ENCODE data around the gene TCF7L1. TPM values are rescaled to one million over a fixed set of nuclear protein-coding genes. Genes with fewer than 3 reads are reported as not detected.

The TCF7L1 gene
- total and polyA plus RNA-seq, 9 of the 15 experiments (the other 6 are each of a cell fraction or from before 2014, with no cell fraction given), result 0.03 to 0.11 (median 0.07) TPM; not detected in 5

DNA sequence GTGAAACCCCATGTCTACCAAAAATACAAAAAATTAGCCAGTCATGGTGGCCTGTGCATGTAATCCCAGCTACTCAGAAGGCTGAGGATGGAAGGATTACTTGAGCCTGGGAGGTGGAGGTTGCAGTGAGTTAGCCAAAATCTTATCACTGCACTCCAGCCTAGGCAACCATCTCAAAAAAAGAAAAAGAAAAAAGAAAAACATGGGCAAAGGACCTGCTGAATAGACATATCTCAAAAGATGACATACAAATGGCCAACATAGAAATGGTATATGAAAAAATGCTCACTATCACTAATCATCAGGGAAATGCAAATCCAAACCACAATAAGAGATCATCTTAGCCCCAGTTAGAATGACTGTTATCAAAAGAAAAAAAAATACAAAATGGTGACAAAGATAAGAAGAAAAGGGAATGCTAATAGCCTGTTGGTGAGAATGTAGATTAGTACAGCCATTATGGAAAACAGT is 196.0 kb downstream of the TCF7L1 start (continued):
- TF ChIP-seq, protein P1, sequence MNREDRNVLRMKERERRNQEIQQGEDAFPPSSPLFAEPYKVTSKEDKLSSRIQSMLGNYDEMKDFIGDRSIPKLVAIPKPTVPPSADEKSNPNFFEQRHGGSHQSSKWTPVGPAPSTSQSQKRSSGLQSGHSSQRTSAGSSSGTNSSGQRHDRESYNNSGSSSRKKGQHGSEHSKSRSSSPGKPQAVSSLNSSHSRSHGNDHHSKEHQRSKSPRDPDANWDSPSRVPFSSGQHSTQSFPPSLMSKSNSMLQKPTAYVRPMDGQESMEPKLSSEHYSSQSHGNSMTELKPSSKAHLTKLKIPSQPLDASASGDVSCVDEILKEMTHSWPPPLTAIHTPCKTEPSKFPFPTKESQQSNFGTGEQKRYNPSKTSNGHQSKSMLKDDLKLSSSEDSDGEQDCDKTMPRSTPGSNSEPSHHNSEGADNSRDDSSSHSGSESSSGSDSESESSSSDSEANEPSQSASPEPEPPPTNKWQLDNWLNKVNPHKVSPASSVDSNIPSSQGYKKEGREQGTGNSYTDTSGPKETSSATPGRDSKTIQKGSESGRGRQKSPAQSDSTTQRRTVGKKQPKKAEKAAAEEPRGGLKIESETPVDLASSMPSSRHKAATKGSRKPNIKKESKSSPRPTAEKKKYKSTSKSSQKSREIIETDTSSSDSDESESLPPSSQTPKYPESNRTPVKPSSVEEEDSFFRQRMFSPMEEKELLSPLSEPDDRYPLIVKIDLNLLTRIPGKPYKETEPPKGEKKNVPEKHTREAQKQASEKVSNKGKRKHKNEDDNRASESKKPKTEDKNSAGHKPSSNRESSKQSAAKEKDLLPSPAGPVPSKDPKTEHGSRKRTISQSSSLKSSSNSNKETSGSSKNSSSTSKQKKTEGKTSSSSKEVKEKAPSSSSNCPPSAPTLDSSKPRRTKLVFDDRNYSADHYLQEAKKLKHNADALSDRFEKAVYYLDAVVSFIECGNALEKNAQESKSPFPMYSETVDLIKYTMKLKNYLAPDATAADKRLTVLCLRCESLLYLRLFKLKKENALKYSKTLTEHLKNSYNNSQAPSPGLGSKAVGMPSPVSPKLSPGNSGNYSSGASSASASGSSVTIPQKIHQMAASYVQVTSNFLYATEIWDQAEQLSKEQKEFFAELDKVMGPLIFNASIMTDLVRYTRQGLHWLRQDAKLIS (CRISPR knock-in tag; IDR thresholded peaks at IDR 0.05), result no peak
- TF ChIP-seq MCM3 (IDR thresholded peaks at IDR 0.05) (no peak), NFXL1 (CRISPR knock-in tag; IDR thresholded peaks at IDR 0.05) (no peak), HDAC6 (IDR thresholded peaks at IDR 0.05; ENCODE audit: low read depth, low read length) (no peak), EGR1 (conservative IDR thresholded peaks at IDR 0.05) (no peak), XRCC5 (IDR thresholded peaks at IDR 0.05; ENCODE audit: low read depth, low read length) (no peak), ARHGAP35 (IDR thresholded peaks at IDR 0.05; ENCODE audit: partially characterized antibody) (no peak), RBM15 (IDR thresholded peaks at IDR 0.05; ENCODE audit: insufficient read depth, low read length) (no peak)
- TF ChIP-seq, protein P2, sequence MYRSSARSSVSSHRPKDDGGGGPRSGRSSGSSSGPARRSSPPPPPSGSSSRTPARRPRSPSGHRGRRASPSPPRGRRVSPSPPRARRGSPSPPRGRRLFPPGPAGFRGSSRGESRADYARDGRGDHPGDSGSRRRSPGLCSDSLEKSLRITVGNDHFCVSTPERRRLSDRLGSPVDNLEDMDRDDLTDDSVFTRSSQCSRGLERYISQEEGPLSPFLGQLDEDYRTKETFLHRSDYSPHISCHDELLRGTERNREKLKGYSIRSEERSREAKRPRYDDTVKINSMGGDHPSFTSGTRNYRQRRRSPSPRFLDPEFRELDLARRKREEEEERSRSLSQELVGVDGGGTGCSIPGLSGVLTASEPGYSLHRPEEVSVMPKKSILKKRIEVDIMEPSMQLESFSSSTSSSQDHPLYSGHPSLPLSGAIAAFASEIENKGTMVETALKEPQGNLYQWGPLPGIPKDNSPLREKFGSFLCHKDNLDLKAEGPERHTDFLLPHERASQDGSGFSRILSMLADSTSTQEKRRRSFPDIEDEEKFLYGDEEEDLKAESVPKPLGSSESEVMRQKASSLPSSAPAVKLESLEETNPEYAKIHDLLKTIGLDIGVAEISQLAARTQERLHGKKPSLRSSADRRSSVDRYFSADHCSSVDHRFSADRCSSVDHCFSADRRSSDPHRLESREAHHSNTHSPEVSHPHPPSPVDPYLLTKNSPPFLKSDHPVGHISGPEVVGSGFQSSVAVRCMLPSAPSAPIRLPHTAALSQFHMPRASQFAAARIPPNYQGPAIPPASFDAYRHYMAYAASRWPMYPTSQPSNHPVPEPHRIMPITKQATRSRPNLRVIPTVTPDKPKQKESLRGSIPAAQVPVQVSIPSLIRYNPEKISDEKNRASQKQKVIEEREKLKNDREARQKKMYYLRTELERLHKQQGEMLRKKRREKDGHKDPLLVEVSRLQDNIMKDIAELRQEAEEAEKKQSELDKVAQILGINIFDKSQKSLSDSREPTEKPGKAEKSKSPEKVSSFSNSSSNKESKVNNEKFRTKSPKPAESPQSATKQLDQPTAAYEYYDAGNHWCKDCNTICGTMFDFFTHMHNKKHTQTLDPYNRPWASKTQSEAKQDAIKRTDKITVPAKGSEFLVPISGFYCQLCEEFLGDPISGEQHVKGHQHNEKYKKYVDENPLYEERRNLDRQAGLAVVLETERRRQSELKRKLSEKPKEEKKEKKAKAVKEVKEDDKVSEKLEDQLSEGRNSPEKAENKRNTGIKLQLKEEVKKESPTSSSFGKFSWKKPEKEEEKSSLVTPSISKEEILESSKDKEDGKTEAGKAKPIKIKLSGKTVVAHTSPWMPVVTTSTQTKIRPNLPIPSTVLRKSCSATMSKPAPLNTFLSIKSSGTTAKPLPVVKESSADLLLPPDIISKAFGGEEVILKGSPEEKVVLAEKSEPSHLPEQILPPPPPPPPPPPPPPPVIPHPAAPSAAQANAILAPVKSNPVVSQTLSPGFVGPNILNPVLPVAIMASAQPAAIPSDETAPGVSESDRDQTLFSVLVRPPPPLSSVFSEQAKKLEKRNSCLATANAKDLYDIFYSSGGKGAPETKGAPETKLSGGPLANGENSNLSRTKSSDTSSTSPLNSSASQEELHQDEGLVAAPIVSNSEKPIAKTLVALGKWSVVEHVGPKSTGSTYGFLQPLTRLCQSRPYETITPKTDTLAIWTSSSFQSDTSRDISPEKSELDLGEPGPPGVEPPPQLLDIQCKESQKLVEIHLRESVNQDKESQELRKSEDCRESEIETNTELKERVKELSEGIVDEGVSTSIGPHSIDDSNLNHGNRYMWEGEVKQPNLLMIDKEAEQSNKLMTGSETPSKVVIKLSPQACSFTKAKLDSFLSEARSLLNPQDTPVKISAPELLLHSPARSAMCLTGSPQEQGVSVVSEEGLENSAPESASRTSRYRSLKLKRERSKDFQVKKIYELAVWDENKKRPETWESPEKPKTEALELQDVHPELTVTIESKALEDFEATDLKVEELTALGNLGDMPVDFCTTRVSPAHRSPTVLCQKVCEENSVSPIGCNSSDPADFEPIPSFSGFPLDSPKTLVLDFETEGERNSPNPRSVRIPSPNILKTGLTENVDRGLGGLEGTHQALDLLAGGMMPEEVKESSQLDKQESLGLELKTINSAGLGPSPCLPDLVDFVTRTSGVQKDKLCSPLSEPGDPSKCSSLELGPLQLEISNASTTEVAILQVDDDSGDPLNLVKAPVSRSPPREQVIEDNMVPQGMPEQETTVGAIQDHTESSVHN (IDR thresholded peaks at IDR 0.05; ENCODE audit: borderline replicate concordance in 1 of 2, low read depth in 1 of 2), result 0 out of 4 replicates have a peak, but pooled peaks of 1 of the 2 experiments have one; percentile 53
- TF ChIP-seq, protein P3, sequence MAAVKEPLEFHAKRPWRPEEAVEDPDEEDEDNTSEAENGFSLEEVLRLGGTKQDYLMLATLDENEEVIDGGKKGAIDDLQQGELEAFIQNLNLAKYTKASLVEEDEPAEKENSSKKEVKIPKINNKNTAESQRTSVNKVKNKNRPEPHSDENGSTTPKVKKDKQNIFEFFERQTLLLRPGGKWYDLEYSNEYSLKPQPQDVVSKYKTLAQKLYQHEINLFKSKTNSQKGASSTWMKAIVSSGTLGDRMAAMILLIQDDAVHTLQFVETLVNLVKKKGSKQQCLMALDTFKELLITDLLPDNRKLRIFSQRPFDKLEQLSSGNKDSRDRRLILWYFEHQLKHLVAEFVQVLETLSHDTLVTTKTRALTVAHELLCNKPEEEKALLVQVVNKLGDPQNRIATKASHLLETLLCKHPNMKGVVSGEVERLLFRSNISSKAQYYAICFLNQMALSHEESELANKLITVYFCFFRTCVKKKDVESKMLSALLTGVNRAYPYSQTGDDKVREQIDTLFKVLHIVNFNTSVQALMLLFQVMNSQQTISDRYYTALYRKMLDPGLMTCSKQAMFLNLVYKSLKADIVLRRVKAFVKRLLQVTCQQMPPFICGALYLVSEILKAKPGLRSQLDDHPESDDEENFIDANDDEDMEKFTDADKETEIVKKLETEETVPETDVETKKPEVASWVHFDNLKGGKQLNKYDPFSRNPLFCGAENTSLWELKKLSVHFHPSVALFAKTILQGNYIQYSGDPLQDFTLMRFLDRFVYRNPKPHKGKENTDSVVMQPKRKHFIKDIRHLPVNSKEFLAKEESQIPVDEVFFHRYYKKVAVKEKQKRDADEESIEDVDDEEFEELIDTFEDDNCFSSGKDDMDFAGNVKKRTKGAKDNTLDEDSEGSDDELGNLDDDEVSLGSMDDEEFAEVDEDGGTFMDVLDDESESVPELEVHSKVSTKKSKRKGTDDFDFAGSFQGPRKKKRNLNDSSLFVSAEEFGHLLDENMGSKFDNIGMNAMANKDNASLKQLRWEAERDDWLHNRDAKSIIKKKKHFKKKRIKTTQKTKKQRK (IDR thresholded peaks at IDR 0.05; ENCODE audit: borderline replicate concordance, low read depth, low read length), result no peak
- TF ChIP-seq, protein P4, sequence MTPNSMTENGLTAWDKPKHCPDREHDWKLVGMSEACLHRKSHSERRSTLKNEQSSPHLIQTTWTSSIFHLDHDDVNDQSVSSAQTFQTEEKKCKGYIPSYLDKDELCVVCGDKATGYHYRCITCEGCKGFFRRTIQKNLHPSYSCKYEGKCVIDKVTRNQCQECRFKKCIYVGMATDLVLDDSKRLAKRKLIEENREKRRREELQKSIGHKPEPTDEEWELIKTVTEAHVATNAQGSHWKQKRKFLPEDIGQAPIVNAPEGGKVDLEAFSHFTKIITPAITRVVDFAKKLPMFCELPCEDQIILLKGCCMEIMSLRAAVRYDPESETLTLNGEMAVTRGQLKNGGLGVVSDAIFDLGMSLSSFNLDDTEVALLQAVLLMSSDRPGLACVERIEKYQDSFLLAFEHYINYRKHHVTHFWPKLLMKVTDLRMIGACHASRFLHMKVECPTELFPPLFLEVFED (CRISPR knock-in tag; conservative IDR thresholded peaks at IDR 0.05), result no peak

All from K562 (cell line).